Rectal smooth muscle tissue (tissue), 1 donor: Measurements from ENCODE around the gene SERPINB1.
"Not testable (repeated sequence)": the region's sequence is repeated elsewhere in the genome, so short reads cannot be mapped to it uniquely, and the experiment has no call there.

Experiments
- H3K27ac ChIP-seq: one replicate; pipeline ENCODE4 v1.7.0; 2013; ENCODE audit warnings: low read depth, low read length, inconsistent platforms
- H3K27me3 ChIP-seq: one replicate; pipeline ENCODE4 v1.7.0; 2013; ENCODE audit warnings: low read length; ENCODE audit not compliant: control insufficient read depth, insufficient read depth
- H3K36me3 ChIP-seq: one replicate; pipeline ENCODE4 v1.7.0; 2013; ENCODE audit warnings: low read length; ENCODE audit not compliant: control insufficient read depth, insufficient read depth
- H3K4me1 ChIP-seq: one replicate; pipeline ENCODE4 v1.7.0; 2013; ENCODE audit warnings: low read length; ENCODE audit not compliant: control insufficient read depth, insufficient read depth
- H3K4me3 ChIP-seq: one replicate; pipeline ENCODE4 v1.7.0; 2013; ENCODE audit warnings: low read length
- H3K9ac ChIP-seq: one replicate; pipeline ENCODE4 v1.7.0; 2013; ENCODE audit warnings: low read length

Gene SERPINB1

DNA sequence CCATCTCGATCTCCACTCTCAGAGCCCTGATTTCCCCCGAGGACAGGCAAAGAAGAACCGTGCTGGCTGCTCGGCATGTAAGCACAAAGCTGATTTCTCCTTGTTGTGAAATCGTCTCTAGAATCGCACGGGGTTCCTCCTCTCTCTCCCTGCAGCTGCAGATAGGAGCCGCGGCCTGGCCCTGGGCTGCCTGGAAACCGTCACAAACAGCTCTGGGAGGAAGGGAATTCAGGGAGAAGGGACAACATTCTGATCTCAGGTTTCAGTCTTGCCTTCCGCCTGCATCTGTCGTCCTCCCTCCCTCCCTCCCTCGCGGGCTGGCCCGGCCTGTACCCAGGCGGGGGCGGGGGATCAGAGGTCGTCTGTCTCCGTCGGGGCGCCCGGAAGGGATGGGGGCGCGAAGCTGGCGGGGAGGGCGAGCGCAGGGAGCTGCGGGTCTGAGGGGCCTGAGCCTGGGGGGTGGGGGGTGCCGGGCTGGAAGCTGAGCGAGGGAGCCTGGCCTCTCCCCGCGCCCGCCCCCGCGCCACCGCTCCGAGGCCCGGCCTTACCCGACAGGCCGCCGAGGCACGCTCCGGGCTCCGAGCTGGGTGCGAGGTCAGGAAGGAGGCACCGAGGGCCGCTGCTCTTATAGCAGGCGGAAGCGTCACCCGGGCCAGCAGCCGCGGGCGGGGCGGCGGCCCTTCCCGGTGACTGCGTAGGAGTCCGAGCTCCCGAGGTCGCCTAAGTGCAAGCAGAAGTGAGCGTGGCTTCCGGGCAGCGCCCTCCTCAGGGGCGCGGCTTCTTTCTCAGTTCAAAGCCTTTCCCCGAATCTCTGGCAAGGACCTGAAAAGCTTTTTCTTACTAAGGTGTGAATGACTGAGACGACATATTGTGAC, at the start of gene SERPINB1:
SERPINB1 (minus strand) TSS at position 600 of the 875 bp plus-strand sequence. CDS start 1,277 bp downstream, outside the sequence.
- peaks cover 17% of the 10 kb centered on the region for H3K4me1 ChIP-seq
- peak within 1 kb of the TSS; percentile 89 for H3K9ac ChIP-seq
- H3K27me3 ChIP-seq, result no peaks in the 10 kb centered on the region
- H3K27ac ChIP-seq, result peak within 1 kb of the TSS; percentile 94
- H3K36me3 ChIP-seq, result peaks cover 3% of the 10 kb centered on the region
- peak within 1 kb of the TSS; percentile 80 for H3K4me3 ChIP-seq

DNA sequence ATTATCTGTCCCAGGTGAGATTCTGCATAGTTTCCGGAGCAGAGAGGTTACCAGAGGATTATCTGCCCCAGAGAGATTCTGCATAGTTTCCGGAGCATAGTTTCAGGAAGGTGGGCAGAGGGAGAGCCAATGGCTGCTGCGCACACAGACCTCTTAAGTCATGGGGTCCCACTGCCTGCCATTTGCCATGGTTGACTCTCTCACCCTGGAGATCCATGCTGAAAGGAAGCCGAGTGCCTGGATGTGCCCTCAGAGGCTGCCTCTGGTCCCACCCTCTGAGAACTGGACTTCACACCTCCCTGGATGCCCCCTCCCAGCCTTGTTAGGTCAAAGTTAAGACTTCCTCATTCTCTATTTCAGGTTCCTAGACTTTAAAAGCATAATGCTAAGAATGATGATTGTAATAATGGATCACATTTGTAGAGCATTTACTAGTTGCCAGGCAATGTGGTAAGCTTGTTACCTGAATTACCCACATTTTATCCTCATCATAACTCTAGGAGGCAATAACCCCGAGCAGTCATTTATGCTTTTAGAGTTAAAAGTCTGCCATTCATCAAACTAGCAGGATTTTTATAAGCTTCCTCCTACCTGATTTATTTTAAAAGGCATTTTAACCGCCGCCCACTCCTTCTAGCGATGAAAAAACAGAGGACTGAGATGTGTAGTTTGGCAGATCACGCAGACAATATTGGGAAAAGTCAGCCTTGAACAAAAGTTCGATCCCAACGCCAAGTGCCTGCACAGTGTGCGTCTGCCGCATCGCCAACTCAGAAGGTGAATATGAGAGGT, 49.5 kb upstream of the SERPINB1 start:
- Histone ChIP-seq H3K36me3 (peaks cover 2% of the 10 kb centered on the region), H3K27me3 (no peaks in the 10 kb centered on the region), H3K9ac (peak overlapping the region; percentile 32), H3K4me3 (peak overlapping the region; percentile 45), H3K4me1 (no peaks in the 10 kb centered on the region), H3K27ac (no peak overlapping the region)

DNA sequence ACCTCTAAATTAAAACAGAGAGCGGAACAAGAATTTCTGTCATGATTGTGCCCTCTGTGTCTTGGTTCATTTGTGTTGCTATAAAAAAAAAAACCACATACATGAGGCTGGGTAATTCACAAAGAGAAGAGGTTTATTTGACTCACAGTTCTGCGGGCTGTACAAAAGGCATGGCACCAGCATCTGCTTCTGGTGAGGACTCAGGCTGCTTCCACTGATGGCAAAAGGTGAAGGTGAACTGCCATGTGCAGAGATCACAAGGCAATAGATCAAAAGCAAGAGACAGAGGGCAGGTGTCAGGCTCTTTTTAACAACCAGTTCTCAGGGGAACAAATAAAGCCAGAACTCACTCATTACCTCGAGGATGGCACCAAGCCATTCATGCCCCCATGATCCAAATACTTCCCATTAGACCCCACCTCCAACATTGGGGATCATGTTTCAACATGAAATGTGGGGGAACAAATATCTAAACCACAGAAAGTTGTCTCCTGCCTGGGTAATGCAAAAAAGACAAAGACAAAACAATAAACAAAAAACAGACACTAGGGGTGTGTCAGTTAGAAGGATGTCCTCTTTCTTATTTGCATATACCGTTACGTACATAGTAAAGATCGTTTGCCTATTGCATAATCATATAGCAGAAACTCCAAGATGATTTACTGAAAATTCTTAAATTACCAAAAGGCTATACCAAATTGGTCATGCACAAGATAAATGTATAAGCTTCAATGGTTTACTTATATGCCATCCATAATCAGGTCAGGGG, 44.5 kb upstream of the SERPINB1 start:
- no peak overlapping the region for H3K27ac ChIP-seq
- H3K4me1 ChIP-seq, result no peaks in the 10 kb centered on the region
- H3K4me3 ChIP-seq, result no peak overlapping the region

DNA sequence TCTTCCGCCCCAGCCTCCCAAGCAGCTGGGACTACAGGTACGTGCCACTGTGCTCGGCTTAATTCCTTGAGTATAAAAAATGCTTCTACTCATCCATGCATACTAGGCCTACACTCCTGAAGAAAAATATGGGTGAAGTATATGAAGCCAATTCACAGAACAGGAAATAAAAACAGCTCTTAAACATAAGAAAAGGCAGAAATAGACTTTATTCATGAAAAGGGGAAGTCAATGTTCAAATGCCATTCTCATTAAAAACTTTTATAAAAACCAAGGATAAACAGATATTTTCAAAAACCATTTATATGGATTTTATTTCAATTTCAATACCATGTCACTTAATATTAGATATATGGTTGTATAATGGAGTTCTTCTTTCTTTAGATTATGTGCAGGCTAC, 43.1 kb upstream of the SERPINB1 start:
- H3K4me3 ChIP-seq, result no peak overlapping the region
- H3K27ac ChIP-seq, result no peak overlapping the region
- no peaks in the 10 kb centered on the region for H3K36me3 ChIP-seq
- H3K9ac ChIP-seq, result no peak overlapping the region
- no peaks in the 10 kb centered on the region for H3K4me1 ChIP-seq
- H3K27me3 ChIP-seq, result no peaks in the 10 kb centered on the region

More for the DNA sequence above, 44.5 kb upstream of the SERPINB1 start:
- Histone ChIP-seq H3K36me3 (peaks cover 2% of the 10 kb centered on the region), H3K27me3 (no peaks in the 10 kb centered on the region), H3K9ac (no peak overlapping the region)

GRCh38 chr6:2883673-2884072, 42.0 kb upstream of the SERPINB1 start:
- no peaks in the 10 kb centered on the region for H3K36me3 ChIP-seq
- no peak overlapping the region for H3K9ac ChIP-seq
- no peaks in the 10 kb centered on the region for H3K4me1 ChIP-seq
- no peak overlapping the region for H3K4me3 ChIP-seq
- no peaks in the 10 kb centered on the region for H3K27me3 ChIP-seq
- no peak overlapping the region for H3K27ac ChIP-seq

GRCh38 chr6:2881423-2881822, 39.8 kb upstream of the SERPINB1 start:
- Histone ChIP-seq H3K9ac (no peak overlapping the region), H3K4me1 (no peaks in the 10 kb centered on the region), H3K4me3 (no peak overlapping the region), H3K27me3 (no peaks in the 10 kb centered on the region), H3K27ac (no peak overlapping the region), H3K36me3 (no peaks in the 10 kb centered on the region)

- H3K9ac ChIP-seq, H3K27me3 ChIP-seq, H3K4me3 ChIP-seq, H3K27ac ChIP-seq, H3K36me3 ChIP-seq, H3K4me1 ChIP-seq: not testable (repeated sequence)
Observed at GRCh38 chr6:2880156-2880555, 38.5 kb upstream of the SERPINB1 start.

DNA sequence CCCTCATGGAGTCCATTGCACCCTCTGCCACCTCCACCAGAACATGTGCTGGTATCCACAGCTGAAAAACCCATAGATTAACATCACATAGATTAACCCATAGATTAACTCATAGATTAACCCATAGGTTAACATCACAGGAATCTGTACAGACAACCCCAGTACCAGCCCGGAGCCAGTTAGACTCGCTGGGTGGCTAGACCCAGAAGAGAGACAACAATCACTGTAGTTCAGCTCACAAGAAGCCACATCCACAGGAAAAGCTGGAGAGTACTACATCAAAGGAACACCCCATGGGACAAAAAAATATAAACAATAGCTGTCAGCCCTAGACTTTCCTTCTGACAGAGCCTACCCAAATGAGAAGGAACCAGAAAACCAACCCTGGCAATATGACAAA, 36.3 kb upstream of the SERPINB1 start:
- Histone ChIP-seq H3K36me3 (no peaks in the 10 kb centered on the region), H3K9ac (no peak overlapping the region), H3K4me3 (no peak overlapping the region), H3K27ac (no peak overlapping the region), H3K4me1 (peaks cover 4% of the 10 kb centered on the region), H3K27me3 (no peaks in the 10 kb centered on the region)

DNA sequence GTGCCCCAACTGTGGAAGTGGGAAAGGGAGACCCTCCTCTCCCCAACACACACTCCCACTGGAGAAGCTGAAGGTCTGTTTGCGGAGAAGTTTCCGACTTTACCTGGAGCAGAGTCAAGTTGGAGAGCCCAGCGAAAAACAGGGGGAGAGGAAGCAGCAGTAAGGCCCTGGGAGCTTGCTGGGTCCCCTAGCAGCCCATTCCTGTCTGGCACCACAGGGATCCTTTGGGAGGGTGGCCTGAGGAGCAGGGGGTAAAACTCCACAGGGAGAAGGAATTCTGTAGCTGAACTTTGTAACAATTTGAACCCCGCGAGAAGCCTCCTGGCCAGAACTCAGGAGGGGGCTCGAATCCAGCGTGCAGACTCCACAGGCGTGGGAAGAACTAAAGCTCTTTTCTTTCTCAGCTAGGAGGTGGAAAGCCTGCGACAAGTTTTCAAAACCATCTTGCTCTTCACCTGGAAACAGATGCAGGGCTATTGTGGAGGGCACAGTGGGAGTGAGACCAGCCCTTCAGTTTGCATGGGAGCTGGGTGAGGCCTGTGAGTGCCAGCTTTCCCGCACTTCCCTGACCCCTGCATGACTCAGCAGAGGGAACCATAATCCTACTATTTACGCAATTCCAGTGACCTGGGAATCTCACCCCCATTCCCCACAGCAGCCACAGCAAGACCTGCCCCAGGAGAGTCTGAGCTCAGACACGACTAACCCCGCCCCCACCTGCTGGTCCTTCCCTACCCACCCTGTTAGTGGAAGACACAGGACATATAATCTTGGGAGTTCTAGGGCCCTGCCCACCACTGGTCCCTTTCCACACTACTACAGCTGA, 35.6 kb upstream of the SERPINB1 start:
- H3K27ac ChIP-seq, result peak overlapping the region; percentile 66
- peaks cover 4% of the 10 kb centered on the region for H3K4me1 ChIP-seq
- peak overlapping the region; percentile 61 for H3K4me3 ChIP-seq
- no peak overlapping the region for H3K9ac ChIP-seq
- H3K27me3 ChIP-seq, result no peaks in the 10 kb centered on the region
- no peaks in the 10 kb centered on the region for H3K36me3 ChIP-seq

GRCh38 chr6:2876210-2877056, 34.8 kb upstream of the SERPINB1 start:
- Histone ChIP-seq H3K27ac (peak overlapping the region; percentile 66), H3K9ac (peak overlapping the region; percentile 16), H3K4me1 (peaks cover 4% of the 10 kb centered on the region), H3K27me3 (no peaks in the 10 kb centered on the region), H3K36me3 (no peaks in the 10 kb centered on the region), H3K4me3 (peak overlapping the region; percentile 61)
